HS-27A (cell line): ENCODE measurements around the gene LRP1B.

Experiments
- DNase-seq: peaks from one replicate; pipeline ENCODE4 v3.0.0-alpha.2; 2012; ENCODE audit warnings: low read depth, missing footprints

The LRP1B gene

GRCh38 chr2:142131010-142131669, at the start of gene LRP1B:
LRP1B (minus strand) TSS chr2:142131016; CDS start chr2:142130729, 287 bp downstream.
- no peak for DNase-seq

- no peak for DNase-seq
Measured at GRCh38 chr2:142179686-142180085, 48.9 kb upstream of the LRP1B start.

- no peak for DNase-seq
Measured at GRCh38 chr2:142178604-142179003, 47.8 kb upstream of the LRP1B start.

GRCh38 chr2:142176941-142177340, 46.1 kb upstream of the LRP1B start:
- no peak for DNase-seq

GRCh38 chr2:142175813-142176338, 45.1 kb upstream of the LRP1B start:
- DNase-seq, result no peak

- DNase-seq, result no peak
Measured at GRCh38 chr2:142174176-142174575, 43.4 kb upstream of the LRP1B start.

GRCh38 chr2:142170847-142171246, 40.0 kb upstream of the LRP1B start:
- DNase-seq, result no peak

GRCh38 chr2:142165790-142166189, 35.0 kb upstream of the LRP1B start:
- no peak for DNase-seq

- no peak for DNase-seq
Measured at GRCh38 chr2:142153601-142154000, 22.8 kb upstream of the LRP1B start.

GRCh38 chr2:142150453-142150852, 19.6 kb upstream of the LRP1B start:
- DNase-seq, result no peak

GRCh38 chr2:142144547-142144946, 13.7 kb upstream of the LRP1B start:
- DNase-seq, result no peak

GRCh38 chr2:142142595-142142994, 11.8 kb upstream of the LRP1B start:
- DNase-seq, result no peak

- peak; percentile 2 for DNase-seq
Measured at GRCh38 chr2:142140434-142140845, 9.6 kb upstream of the LRP1B start.

GRCh38 chr2:142139384-142139783, 8.6 kb upstream of the LRP1B start:
- DNase-seq, result no peak

- DNase-seq, result no peak
Measured at GRCh38 chr2:142136571-142136970, 5.8 kb upstream of the LRP1B start.

- DNase-seq, result no peak
Measured at GRCh38 chr2:142134911-142135310, 4.1 kb upstream of the LRP1B start.

- DNase-seq, result peak; percentile 19
Measured at GRCh38 chr2:142130111-142131009, 456 bp downstream of the LRP1B start.

- DNase-seq, result no peak
Measured at GRCh38 chr2:142128105-142128504, 2.7 kb downstream of the LRP1B start.

GRCh38 chr2:142127248-142127647, 3.6 kb downstream of the LRP1B start:
- DNase-seq, result no peak

- no peak for DNase-seq
Measured at GRCh38 chr2:142124706-142125105, 6.1 kb downstream of the LRP1B start.

GRCh38 chr2:142119347-142119746, 11.5 kb downstream of the LRP1B start:
- DNase-seq, result no peak

GRCh38 chr2:142112757-142113221, 18.0 kb downstream of the LRP1B start:
- peak; percentile 40 for DNase-seq
